Fibroblast of gingiva (primary cell): Measurements from ENCODE around the gene DNPEP.
"Not testable (repeated sequence)": the region's sequence is repeated elsewhere in the genome, so short reads cannot be mapped to it uniquely, and the experiment has no call there.

Source experiments
- DNase-seq: peaks from one replicate; pipeline ENCODE4 v3.0.0-alpha.2; 2011; ENCODE audit warnings: low read depth

Gene DNPEP

DNA sequence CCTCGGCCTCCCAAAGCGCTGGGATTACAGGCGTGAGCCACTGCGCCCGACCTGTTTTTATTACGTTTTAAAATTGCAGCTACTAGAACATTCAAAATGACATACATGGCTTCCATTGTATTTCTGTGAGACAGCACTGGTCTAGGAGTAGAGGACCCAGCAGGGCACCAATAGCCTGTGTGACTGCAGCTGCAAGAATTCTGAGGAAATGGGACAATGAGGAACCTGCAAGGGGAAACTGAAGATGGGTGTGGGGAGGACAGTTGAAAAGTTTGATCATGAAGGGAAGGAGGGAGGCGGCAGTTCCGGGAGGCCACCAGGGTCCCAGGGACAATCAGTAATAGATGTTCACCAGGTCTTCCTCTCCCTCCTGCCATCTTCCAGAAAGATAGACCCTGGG lies 13.9 kb upstream of the DNPEP start:
- DNase-seq, result no peak

DNA sequence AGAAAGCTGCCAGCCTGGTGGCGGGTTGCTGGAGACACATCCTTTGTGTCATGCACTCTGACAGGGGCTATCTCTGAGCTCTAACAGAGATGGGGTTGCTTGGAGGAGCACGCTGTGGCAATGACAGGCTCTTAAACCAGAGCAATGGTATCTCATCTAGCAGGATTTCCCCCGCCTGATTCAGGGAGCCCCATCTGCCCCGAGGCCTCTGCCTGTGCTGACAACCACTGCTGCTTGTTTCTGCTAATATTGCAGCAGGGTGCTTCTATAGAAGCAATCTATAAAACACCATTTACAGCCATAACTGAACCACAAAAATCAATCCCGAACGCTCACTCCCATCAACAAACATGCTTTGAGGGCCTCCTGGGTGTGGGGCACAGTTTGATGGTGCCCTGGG lies 12.8 kb upstream of the DNPEP start:
- no peak for DNase-seq

DNA sequence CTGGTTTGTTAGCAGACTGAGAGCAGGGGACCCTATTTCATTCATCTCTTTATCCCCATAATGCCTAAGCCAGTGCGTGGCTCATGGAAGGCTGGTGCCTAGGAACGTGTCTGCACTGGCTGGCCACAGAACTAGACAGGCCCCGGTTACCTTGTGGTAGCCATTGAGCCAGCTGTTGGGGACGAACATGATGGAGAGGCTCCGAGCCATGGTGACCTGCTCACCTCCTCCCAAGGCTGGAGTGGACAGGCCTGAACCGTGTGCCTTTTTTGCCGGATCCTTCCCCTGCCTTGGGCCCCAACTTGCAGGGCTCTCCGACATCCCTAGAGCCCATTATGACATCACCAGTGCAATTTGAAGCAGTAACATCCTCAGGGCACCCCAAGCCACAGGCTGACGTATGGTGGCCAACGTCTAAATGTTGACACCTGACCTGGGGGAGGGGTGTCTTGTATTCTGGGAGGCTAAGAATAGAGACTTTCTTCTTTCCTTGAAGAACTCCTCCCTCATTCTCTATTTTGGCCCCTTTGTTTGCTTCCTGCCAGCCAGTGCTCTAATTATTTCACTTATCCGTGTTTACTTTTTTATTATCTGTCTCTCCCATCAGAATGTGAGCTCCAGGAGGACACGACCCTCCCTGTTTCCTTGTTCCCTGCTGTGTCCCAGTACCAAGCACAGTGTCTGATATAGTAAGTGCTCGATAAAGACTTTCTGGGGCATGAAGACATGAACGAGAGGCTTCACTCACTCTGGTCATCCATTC lies 12.2 kb upstream of the DNPEP start:
- DNase-seq, result no peak

- DNase-seq, result peak; percentile 30
Observed at GRCh38 chr2:219398721-219399363, 11.1 kb upstream of the DNPEP start.

DNA sequence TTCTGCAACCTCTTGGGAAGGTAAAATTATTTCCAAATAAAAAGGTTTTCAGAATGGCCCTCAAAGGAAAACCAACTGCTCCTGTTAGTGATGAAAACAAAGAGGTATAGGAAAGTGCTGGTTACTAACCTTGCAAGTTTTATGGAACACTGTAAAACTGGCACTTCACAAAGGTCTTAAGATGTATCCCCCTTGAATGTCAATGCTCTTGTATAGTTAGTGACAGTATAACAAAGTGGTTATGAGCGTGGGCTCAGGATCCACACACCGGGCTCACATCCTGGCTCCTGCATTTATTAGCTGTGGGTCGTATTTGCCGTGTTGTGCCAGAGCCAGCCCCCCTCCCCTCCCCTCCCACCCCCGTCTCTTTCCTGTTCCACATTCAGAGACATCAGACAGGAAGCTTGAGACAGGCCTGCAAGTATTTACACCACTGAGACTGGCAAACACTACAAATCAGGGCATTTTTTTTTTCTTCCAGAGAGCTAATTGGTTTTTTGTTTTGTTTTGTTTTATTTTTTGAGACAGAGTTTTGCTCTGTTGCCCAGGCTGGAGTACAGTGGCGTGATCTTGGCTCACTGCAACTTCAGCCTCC lies 9.2 kb upstream of the DNPEP start:
- DNase-seq, result no peak

DNA sequence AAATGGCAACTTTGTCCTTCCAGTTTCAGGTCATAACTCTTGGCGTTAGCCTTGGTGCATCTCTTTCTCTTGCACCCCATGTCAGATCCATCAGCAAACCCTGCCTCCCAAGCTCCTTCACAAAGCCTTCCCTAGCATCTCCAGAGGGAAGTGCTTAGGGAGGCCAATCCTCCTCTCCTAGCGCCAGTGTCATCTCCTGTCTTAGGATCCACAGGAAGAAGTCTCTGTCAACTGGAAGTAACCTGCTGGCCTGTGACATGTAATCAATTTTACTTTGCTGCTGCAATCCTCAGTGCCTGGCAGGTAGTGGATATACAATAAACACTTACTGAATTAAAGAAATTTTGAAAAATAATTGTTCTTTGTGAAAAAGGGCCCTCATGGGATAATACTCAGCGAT lies 7.9 kb upstream of the DNPEP start:
- no peak for DNase-seq

DNA sequence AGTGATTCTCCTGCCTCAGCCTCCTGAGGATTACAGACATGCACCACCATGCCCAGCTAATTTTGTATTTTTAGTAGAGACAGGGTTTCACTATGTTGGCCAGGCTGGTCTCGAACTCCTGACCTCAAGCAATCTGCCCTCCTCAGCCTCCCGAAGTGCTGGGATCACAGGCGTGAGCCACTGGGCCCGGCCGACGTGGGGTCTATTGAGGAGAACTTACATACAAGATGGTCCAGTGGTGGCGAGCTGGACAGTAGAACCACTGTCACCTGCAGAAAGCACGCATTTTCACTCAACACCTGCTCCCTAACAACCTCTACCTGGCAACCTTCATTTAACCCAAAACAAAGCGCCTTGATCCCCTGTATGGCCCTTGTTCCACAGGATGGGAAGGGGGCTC lies 7.3 kb upstream of the DNPEP start:
- not testable (repeated sequence) for DNase-seq

DNA sequence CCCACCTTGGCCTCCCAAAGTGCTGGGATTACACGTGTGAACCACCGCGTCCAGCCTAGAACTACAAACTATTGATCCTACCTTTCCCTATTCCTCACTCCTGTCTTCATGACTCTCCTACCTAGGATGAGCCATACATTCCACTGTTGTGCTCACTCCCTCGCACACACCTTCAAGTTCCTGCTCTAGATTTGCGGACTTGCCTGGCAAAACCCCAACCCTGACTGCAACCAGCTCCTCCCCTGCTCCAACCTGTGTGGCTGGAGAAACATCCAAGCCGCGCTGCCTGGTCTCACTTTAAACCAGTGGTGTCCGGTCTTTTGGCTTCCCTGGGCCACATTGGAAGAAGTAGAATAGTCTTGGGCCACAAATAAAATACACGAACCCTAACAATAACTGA lies 5.0 kb upstream of the DNPEP start:
- DNase-seq, result no peak

- DNase-seq, result no peak
Observed at GRCh38 chr2:219388907-219389156, 1.1 kb upstream of the DNPEP start.

DNA sequence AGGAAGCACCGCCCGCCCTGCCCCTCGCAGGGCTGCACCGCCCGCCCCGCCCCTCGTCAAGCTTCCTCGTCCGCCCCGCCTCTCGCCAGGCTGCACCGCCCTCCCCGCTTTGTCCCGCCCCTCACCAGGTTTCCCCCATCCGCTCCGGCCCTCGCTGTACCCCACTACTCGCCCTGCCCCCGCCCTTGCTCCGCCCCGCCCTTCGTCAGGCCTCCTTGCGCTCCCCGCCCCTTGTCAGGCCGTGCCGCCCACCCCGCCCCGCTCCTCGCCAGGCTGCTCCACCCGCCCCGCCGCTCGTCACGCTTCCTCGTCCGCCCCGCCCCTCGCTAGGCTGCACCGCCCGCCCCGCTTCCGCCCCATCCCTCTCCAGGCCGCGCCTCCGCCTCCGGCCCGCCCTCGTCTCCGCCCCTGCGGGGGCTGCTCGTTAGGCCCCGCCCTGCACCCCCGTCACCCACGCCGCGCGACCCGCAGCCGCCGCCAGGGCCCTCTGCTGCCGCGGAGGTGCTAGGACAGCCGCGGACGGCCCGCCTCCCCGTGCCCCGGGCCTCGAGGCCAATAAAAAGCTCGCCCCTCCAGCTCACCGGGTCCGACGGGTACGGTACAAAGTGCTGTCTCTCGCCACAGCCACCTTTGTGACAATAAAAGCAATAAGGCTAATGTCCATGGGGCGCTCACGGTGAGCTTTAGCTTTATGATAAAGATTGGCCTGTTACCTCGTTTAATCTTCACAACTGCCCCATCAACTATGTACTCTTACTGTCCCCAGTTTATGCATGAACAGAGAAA lies 602 bp upstream of the DNPEP start:
- DNase-seq, result peak; percentile 98

DNA sequence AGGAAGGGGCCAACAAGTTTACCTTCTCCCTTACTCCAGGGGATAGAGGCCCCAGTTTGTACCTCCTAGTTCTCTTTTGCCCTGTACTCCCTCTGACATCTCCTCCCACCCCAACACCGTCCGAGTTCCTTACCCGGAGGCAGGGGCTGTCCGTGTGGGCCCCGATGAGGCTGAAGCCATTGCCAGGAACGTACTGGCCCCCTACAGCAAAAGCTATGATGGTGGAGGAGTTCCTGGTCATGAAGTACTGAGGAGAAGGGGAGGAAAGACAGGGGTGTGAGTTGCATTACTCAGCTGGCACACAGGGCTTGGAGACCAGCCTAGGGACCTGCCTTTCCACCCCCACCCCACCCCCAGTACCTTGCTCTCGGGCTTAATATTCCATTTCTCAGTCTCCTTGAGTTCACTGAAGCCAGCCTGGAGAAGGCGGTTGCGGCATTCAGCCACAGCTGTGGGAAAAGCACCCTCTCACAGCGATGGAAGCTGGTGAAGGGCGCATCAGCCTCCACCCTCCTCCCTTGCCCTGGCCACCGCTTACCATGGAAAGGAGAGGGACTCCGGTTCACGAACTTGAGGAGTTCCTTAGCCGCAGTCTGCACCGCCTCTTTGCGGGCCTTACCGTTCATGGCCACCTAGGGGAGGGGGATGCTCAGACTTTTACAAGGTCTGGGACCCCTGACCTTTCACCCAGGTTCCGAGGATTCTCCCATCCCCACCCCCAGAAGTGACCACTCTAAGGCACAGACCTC lies 1.0 kb downstream of the DNPEP start:
- DNase-seq, result no peak

- no peak for DNase-seq
Observed at GRCh38 chr2:219385958-219386520, 1.7 kb downstream of the DNPEP start.

- peak; percentile 37 for DNase-seq
Observed at GRCh38 chr2:219384859-219385258, 2.9 kb downstream of the DNPEP start.

DNA sequence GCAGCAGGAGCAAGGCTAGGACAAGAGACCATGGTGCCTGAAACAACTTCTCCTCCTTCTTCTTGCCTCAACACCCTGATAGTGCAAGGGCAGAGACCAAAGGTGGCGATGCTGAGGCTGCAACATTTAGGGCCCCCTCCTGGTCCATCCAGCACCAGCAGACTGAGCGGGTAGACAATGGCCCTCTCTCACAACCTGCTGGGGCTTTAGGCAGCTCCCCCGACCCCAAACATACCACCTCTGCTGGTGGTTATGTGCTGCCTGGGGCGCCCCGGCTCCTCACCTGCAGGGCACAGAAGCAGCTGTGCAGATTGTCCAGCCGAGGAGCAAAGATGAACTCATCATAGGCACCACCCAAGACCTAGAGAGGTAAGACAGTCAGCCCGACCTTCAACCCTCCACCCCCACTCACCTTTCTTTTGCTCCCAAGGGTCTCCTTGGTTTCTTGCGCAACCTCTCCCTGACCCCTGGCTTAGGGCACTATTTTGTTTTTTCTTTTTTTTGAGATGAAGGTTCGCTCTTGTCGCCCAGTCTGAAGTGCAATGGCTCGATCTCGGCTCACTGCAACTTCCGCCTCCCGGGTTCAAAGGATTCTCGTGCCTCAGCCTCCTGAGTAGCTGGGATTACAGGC lies 3.5 kb downstream of the DNPEP start:
- no peak for DNase-seq

DNA sequence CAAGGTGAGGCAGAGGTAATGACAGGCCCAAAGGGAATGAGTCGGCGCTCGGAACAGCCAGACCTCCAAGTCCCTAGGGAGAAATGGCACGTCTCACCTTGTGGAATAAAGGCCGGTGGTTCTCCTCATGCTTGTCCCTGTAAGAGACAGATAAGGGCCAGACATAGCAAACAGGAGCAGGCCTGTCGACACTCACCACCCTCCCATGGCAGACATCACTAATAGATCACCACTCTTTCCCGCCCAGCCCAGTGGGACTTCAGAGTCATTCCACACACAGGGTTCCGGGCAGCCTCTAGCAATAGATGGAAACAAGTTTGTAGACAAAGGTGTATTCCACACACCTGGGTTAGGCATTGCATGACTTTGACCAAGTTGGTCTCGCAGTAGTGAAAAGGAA lies 6.3 kb downstream of the DNPEP start:
- DNase-seq, result no peak

DNA sequence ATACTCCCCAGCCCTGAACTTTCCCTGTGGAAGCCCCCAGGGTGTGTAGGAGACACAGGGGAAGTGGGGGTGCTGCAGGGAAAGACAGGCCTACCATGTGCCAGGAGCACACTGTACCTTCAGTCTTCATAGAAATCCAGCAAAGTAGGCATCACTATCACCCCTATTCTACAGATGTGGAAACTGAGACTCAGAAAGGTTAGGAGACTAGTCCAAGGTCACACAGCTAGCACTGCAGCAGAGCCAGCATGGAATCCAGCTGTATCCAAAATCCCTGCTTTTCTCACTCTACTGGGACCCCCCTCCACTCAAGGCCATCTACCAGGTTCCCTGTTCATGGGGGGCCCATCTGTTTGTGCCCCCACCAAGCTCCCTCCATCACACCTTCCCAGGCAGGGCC lies 6.8 kb downstream of the DNPEP start:
- no peak for DNase-seq

- no peak for DNase-seq
Observed at GRCh38 chr2:219378163-219378851, 9.4 kb downstream of the DNPEP start.

DNA sequence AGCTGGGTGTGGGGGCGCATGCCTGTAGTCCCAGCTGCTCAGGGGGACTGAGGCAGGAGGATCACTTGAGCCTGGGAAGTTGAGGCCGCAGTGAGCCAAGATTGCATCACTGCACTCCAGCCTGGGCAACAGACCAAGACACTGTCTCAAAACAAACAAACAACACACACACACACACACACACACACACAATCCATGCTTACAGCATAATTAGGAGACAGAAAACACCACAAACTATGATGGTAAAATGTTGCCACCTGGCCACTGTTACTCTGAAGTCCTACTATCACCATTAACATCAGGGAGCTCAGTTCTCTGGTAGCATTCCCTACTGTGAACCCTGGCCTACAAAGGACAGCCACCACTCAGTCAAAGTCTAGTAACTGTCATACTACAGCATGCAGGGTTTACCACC lies 18.3 kb downstream of the DNPEP start:
- DNase-seq, result peak; percentile 89

- peak; percentile 81 for DNase-seq
Observed at GRCh38 chr2:219368690-219369191, 19.0 kb downstream of the DNPEP start.

GRCh38 chr2:219362524-219363164 lies 25.1 kb downstream of the DNPEP start:
- DNase-seq, result peak; percentile 98
